Measurements from ENCODE around the gene TSPAN31. TPM values are rescaled to one million over a fixed set of nuclear protein-coding genes. Genes with fewer than 3 reads are reported as not detected.

Gene TSPAN31
- total RNA-seq, 1 donor from 2014 or later, result 44.0 TPM

- no peak for DNase-seq
These were observed 7.8 kb downstream of the TSPAN31 start for GRCh38 chr12:57752668-57753000.

- DNase-seq, result no peak
These were observed 9.0 kb downstream of the TSPAN31 start for GRCh38 chr12:57753756-57754337.

- DNase-seq, result no peak
These were observed 9.8 kb downstream of the TSPAN31 start, which contains the start of gene MARCHF9 for GRCh38 chr12:57754411-57755193. TSS of gene MARCHF9 (plus strand) at chr12:57755103. CDS start at chr12:57755529, 426 bp downstream.

GRCh38 chr12:57755194-57755453 lies 10.3 kb downstream of the TSPAN31 start:
- DNase-seq, result no peak

GRCh38 chr12:57755454-57756372 lies 10.9 kb downstream of the TSPAN31 start:
- DNase-seq, result no peak

- no peak for DNase-seq
These were observed 11.8 kb downstream of the TSPAN31 start for GRCh38 chr12:57756406-57757341.

- DNase-seq, result no peak
These were observed 12.9 kb downstream of the TSPAN31 start for GRCh38 chr12:57757771-57758170.

- DNase-seq, result no peak
These were observed 13.9 kb downstream of the TSPAN31 start for GRCh38 chr12:57758552-57759359.

- DNase-seq, result no peak
These were observed 14.6 kb downstream of the TSPAN31 start for GRCh38 chr12:57759360-57759980.

- DNase-seq, result no peak
These were observed 15.6 kb downstream of the TSPAN31 start for GRCh38 chr12:57760347-57760982.

- no peak for DNase-seq
These were observed 16.7 kb downstream of the TSPAN31 start for GRCh38 chr12:57761391-57761998.

GRCh38 chr12:57762463-57762862 lies 17.6 kb downstream of the TSPAN31 start:
- DNase-seq, result no peak

GRCh38 chr12:57763881-57764661 lies 19.2 kb downstream of the TSPAN31 start:
- no peak for DNase-seq

GRCh38 chr12:57764662-57765002 lies 19.8 kb downstream of the TSPAN31 start:
- no peak for DNase-seq

GRCh38 chr12:57765003-57765697 lies 20.3 kb downstream of the TSPAN31 start:
- no peak for DNase-seq

GRCh38 chr12:57765698-57766463 lies 21.0 kb downstream of the TSPAN31 start:
- no peak for DNase-seq

- no peak for DNase-seq
These were observed 21.8 kb downstream of the TSPAN31 start, which contains the start of gene CYP27B1 for GRCh38 chr12:57766464-57767304. TSS of gene CYP27B1 (minus strand) at chr12:57767078. CDS start at chr12:57767041, 37 bp downstream.

All from skin of body (tissue), 2 donors.